Fibroblast of the conjunctiva (primary cell): Measurements from ENCODE around the gene BTBD2.

ENCODE experiments used
- DNase-seq: peaks from one replicate; pipeline ENCODE4 v3.0.0-alpha.2; 2010; ENCODE audit warnings: low read depth

BTBD2 gene

GRCh38 chr19:2015608-2015950, at the start of gene BTBD2:
BTBD2 (minus strand) TSS chr19:2015714; CDS start chr19:2015703, 11 bp downstream.
- DNase-seq = peak; percentile 71

GRCh38 chr19:2064788-2065524, 49.4 kb upstream of the BTBD2 start:
- DNase-seq = no peak

DNA sequence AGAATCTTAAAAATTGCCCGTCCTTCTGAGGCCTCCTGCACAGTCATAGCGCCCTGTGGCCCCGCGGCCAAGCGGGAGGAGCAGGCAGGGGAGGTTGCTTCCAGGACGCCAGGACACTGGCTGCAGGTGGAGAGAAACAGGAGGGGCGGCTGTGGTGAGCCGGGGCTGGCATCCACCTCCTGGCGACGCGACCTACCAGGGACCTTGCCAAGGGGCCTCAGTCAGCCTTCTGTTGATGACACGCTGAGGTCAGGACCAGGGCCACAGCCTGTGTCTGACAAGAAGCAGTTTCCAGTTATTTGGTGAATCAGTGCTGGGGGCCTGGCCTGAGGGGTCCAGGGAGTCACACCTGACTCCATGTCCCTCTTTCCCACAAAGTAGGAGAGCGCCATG, 48.9 kb upstream of the BTBD2 start:
- no peak for DNase-seq

DNA sequence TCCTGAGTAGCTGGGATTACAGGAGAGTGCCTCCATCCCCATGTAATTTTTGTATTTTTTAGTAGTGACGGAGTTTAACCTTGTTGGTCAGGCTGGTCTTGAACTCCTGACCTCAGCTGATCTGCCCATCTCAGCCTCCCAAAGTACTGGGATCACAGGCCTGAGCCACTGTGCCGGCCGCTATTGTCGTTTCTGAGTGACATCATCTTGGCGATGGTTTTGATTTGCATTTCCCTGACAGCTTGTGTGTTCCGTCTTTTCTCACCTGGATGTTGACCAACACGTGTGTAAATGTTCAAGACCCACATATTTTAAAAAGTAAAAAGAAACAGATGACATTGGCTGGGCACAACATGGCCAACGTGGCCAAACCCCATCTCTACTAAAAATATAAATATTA, 48.3 kb upstream of the BTBD2 start:
- DNase-seq = no peak

DNA sequence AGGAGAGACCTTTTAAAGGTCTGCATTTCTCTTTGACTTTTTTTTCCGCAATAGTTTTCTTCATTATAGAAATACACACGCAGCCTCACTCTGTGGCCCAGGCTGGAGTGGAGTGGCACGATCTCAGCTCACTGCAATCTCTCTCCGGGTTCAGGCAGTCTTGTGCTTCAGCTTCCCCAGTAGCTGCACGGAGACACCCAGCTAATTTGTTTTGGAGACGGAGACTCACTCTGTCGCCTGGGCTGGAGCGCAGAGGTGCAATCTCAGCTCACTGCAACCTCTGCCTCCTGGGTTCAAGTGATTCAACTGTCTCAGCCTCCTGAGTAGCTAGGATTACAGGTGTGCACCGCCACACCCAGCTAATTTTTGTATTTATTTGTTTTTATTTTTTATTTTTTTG, 47.3 kb upstream of the BTBD2 start:
- DNase-seq = no peak

GRCh38 chr19:2062389-2062729, 46.8 kb upstream of the BTBD2 start:
- no peak for DNase-seq

- DNase-seq = peak; percentile 97
Observed at GRCh38 chr19:2061495-2062388, 46.2 kb upstream of the BTBD2 start.

GRCh38 chr19:2060884-2061494, 45.5 kb upstream of the BTBD2 start:
- DNase-seq = peak; percentile 69

GRCh38 chr19:2059422-2060201, 44.1 kb upstream of the BTBD2 start:
- peak; percentile 89 for DNase-seq

DNA sequence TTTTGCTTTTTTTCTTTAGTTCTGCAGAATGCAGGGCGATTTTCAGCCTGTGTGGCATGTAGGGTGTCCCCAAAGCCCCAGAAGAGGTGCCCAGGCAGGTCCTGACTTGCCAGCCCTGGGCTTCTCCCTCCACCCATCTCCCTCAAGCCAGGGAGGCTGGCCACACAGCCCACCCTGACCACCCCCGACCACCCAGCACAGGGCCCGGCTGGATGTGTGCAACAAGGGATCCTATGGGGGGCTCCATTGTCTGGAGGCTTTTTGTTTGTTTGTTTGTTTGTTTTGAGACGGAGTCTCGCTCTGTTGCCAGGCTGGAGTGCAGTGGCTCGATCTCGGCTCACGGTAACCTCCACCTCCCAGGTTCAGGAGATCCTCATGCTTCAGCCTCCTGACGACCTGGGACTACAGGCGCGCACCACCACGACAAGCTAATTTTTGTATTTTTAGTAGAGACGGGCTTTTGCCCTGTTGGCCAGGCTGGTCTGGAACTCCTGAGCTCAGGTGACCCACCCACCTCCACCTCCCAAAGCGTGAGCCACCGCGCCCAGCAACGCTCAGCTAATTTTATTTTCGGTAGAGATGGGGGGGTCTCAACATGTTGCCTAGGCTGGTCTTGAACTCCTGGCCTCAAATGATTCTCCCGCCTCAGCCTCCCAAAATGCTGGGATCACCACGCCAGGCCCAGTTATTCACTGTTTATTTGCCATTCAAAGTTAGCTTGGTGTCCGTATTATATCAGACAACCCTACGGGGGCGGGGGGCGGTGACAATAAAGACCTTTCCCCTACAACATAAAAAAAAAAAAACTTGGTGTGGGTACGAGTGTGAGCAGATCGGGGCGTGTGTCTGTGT, 43.3 kb upstream of the BTBD2 start:
- DNase-seq = no peak

DNA sequence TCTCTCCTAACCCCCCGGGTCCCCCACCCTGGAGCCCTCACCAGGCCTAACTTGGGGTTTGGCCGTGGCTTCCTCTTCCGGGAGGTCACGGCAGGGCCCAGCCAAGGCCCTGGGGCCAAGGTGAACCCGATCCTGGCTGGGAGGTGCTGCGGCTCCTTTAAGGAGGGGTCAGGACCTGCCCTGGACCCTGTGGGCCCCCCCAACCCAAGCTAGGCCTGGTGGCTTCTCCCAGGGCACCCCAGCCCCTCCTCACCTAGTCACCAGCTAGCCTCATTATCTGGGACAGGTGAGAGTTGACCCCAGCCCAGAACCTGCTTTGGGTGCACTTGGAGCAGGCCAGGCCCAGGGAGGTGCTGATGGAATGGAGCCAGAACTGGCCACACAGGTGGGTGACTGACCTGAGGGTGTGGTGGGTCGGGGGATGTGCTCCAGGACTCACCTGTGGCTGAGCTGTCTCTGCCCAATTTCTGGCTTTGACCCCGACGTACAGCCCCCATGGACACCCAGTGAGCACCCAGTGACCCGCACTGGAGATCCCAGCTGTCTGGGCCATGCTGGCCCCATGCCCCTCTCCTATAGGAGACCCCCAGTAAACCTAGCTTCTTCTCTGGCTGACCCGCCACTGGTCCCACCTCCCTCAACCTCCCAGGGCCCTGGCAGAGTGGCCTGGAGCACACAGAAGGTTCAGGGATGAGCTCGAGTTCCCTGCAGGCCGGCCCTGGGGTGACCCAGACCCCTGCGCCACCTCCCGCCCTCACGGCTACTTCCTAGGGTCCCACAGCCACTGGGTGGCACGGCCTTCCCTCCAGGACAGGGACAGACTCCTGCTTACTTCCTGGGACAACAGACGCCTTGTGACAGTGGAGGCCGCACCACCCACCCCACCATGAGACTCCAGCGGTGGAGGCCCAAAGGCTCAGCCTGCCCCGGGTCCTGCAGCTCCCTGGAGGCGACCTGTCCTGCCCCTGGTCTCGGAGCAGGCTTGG, 42.3 kb upstream of the BTBD2 start:
- no peak for DNase-seq

DNA sequence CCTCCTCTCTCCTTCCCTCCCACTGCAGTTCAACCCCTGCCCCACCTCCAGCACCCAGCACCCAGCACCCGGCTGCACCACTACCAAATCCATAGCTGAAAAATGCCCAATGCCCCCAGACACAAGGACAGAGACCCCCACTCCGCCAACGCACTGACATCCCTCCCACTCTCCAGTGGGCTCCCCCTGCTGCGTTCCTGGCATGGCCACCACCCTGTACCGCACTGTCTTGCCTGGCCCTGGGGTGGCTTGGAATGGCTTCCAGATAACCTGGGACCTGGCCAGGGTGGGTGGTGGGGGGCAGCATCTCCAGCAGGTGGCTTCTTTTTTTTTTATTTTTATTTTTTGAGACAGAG, 41.3 kb upstream of the BTBD2 start:
- DNase-seq = no peak

GRCh38 chr19:2055931-2056836, 40.7 kb upstream of the BTBD2 start:
- peak; percentile 88 for DNase-seq

DNA sequence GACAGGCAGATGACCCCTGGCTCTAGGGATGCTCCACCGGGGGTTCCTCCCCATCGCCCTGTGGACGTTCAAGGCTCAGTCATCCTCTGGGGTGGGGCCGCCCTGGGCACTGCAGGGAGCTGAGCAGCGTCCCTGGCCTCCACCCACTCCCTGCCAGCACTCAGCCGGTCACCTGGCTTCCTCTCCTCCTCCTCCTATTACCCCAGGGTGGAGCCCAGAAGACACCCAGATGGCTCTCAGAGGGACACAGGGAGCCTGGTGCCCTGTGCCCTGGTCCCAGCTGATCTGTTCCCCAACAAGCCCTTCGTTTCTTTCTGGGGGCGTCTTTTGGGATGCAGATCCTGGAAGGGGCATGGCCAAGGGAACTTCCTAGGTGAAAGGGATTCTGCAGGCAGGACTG, 39.2 kb upstream of the BTBD2 start:
- no peak for DNase-seq

DNA sequence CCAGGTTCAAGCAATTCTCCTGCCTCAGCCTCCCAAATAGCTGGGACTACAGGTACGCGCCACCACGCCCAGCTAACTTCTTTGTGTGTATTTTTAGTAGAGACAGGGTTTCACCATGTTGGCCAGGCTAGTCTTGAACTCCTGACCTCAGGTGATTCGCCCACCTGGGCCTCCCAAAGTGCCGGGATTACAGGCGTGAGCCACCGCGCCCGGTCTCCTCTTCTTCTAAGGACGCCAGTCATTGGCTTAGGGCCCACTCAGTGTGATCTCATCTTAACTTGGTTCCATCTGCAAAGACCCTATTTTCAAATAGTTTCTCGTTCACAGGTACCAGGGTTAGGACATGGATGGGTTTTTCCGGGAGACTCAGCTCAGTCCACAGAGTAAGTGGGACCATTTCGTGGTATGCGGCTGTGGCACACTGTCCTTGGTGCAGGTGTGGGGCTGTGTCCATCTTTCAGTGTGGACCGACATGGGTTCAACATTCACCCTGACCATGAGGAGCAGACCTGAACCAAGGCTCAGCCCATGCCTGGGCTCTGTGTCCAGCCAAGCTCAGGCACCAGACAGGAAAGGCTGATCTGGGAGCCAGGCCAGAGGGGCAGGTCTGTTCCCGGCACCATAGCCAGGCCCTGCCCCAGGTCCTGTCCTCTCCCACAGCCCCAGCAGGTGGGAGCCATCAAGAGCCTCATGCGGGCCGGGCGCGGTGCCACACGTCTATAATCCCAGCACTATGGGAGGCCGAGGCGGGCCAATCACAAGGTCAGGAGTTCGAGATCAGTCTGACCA, 38.3 kb upstream of the BTBD2 start:
- DNase-seq = no peak

DNA sequence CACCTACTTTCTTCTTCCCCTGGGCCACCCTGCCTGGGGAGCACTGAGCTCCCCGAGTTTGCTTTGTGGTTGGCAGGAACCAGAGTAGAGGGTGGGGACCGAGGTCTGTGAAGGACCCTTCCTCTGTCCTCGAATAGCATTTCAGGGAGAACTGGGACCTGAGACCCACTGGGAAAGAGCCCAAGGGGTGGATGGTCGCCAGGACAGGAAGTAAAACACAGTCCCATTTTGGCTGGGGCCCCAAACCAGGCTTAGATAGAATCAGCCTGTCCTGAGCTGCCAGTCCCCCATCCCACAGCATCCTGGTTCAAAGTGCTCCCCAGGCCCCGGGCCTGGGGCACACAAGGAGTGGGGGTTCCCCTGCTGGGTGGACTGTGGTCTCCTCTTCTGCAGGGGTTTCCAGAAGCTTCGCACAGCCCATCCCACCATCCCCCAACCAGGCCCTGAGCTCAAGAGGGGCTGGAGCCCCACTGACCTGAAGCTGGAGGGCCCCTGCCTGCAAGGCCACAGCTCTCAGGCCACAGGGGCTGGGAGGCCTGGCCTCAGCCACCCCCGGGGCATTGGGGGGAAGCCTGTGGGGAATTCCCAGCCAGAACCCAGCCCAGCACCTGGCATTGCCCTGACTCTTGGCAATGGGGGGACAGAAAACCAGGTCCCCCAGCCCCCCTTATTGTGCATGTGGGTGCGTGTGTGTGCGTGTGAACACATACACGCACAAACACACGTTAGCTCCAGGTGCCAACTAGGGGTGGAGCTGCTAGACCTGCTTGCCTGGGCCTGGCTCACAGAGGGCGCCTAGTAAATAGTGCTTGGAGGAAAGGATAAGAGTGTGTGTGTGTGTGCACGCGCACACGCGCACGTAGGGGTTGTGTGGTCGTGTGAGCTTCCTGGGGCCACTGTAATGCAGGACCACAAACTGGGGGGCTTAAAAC, 36.5 kb upstream of the BTBD2 start:
- no peak for DNase-seq
